ENCODE results near the gene PRR5L.

The PRR5L gene

GRCh38 chr11:36394926-36395325, 98.8 kb downstream of the PRR5L start:
- no peak for TF ChIP-seq GABPA (IDR thresholded peaks at IDR 0.05; ENCODE audit: low read depth)
- TF ChIP-seq SPI1 (IDR thresholded peaks at IDR 0.05; ENCODE audit: borderline replicate concordance, low read depth) = no peak
- no peak for TF ChIP-seq POLR2AphosphoS5 (IDR thresholded peaks at IDR 0.05; ENCODE audit: low read depth)
- no peak for TF ChIP-seq CTCF (IDR thresholded peaks at IDR 0.05; ENCODE audit: insufficient read depth, low read length)
- TF ChIP-seq REST (IDR thresholded peaks at IDR 0.05; ENCODE audit: insufficient replicate concordance, low read depth) = no peak
- H3K4me3 ChIP-seq (replicated peaks; ENCODE audit: insufficient read depth, low read length) = no peak overlapping the region
- no peaks in the 10 kb centered on the region for H3K27me3 ChIP-seq (ENCODE audit: insufficient read depth, poor library complexity, severe bottlenecking)
- H3K27ac ChIP-seq (replicated peaks) = no peak overlapping the region
- DNase-seq (ENCODE audit: low read depth in 1 of 2, low spot score in 1 of 2) = no peak

- no peak overlapping the region for H3K4me3 ChIP-seq (replicated peaks; ENCODE audit: insufficient read depth, low read length)
- H3K27ac ChIP-seq (replicated peaks) = no peak overlapping the region
- TF ChIP-seq REST (IDR thresholded peaks at IDR 0.05; ENCODE audit: insufficient replicate concordance, low read depth) (no peak), GABPA (IDR thresholded peaks at IDR 0.05; ENCODE audit: low read depth) (no peak), POLR2AphosphoS5 (IDR thresholded peaks at IDR 0.05; ENCODE audit: low read depth) (no peak), CTCF (IDR thresholded peaks at IDR 0.05; ENCODE audit: insufficient read depth, low read length) (no peak), SPI1 (IDR thresholded peaks at IDR 0.05; ENCODE audit: borderline replicate concordance, low read depth) (no peak)
- no peak for DNase-seq (ENCODE audit: low read depth in 1 of 2, low spot score in 1 of 2)
- no peaks in the 10 kb centered on the region for H3K27me3 ChIP-seq (ENCODE audit: insufficient read depth, poor library complexity, severe bottlenecking)
These were observed 100.1 kb downstream of the PRR5L start for GRCh38 chr11:36395978-36396736.

GRCh38 chr11:36398231-36398953, 102.3 kb downstream of the PRR5L start:
- H3K4me3 ChIP-seq (replicated peaks; ENCODE audit: insufficient read depth, low read length) = no peak overlapping the region
- H3K27ac ChIP-seq (replicated peaks) = no peak overlapping the region
- H3K27me3 ChIP-seq (ENCODE audit: insufficient read depth, poor library complexity, severe bottlenecking) = no peaks in the 10 kb centered on the region
- TF ChIP-seq CTCF (IDR thresholded peaks at IDR 0.05; ENCODE audit: insufficient read depth, low read length) (no peak), GABPA (IDR thresholded peaks at IDR 0.05; ENCODE audit: low read depth) (no peak), REST (IDR thresholded peaks at IDR 0.05; ENCODE audit: insufficient replicate concordance, low read depth) (no peak), SPI1 (IDR thresholded peaks at IDR 0.05; ENCODE audit: borderline replicate concordance, low read depth) (no peak), POLR2AphosphoS5 (IDR thresholded peaks at IDR 0.05; ENCODE audit: low read depth) (no peak)
- DNase-seq (ENCODE audit: low read depth in 1 of 2, low spot score in 1 of 2) = no peak
